ENCODE measurements around the gene CCNL2. TPM values are rescaled to one million over a fixed set of nuclear protein-coding genes. Genes with fewer than 3 reads are reported as not detected.

Gene CCNL2
- total RNA-seq, 6 donors from 2014 or later = 131 to 897 (median 216) TPM

GRCh38 chr1:1393428-1393827 lies 5.7 kb downstream of the CCNL2 start:
- TF ChIP-seq POLR2AphosphoS5 (IDR thresholded peaks at IDR 0.05) = no peak
- TF ChIP-seq, protein P1, sequence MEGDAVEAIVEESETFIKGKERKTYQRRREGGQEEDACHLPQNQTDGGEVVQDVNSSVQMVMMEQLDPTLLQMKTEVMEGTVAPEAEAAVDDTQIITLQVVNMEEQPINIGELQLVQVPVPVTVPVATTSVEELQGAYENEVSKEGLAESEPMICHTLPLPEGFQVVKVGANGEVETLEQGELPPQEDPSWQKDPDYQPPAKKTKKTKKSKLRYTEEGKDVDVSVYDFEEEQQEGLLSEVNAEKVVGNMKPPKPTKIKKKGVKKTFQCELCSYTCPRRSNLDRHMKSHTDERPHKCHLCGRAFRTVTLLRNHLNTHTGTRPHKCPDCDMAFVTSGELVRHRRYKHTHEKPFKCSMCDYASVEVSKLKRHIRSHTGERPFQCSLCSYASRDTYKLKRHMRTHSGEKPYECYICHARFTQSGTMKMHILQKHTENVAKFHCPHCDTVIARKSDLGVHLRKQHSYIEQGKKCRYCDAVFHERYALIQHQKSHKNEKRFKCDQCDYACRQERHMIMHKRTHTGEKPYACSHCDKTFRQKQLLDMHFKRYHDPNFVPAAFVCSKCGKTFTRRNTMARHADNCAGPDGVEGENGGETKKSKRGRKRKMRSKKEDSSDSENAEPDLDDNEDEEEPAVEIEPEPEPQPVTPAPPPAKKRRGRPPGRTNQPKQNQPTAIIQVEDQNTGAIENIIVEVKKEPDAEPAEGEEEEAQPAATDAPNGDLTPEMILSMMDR (IDR thresholded peaks at IDR 0.05) = no peak
- TF ChIP-seq EP300 (IDR thresholded peaks at IDR 0.05) = no peak
- TF ChIP-seq POLR2A (IDR thresholded peaks at IDR 0.05) = no peak
- Histone ChIP-seq H3K27me3 (no peaks in the 10 kb centered on the region), H3K4me3 (no peak overlapping the region), H3K36me3 (peaks cover 70 to 91% (median 83%) of the 10 kb centered on the region in 4 donors), H3K9me3 (no peaks in the 10 kb centered on the region), H3K4me1 (peaks cover 21 to 51% (median 24%) of the 10 kb centered on the region in 4 donors), H3K27ac (peak overlapping the region in 1 of 4 donors; percentile 40)
- 96 to 98% methylated on average over 6 to 11 of the region's 11 CpGs for WGBS, 2 donors
- DNase-seq = no peak
- ATAC-seq (ENCODE audit: low FRiP score in 2 of 2) = no peak

- Histone ChIP-seq H3K4me3 (no peak overlapping the region), H3K9me3 (no peaks in the 10 kb centered on the region), H3K27me3 (no peaks in the 10 kb centered on the region), H3K36me3 (peaks cover 75 to 95% (median 87%) of the 10 kb centered on the region in 4 donors), H3K4me1 (peaks cover 18 to 47% (median 20%) of the 10 kb centered on the region in 4 donors), H3K27ac (peak overlapping the region in 1 of 4 donors; percentile 40)
- TF ChIP-seq POLR2AphosphoS5 (IDR thresholded peaks at IDR 0.05) (no peak), POLR2A (IDR thresholded peaks at IDR 0.05) (no peak), EP300 (IDR thresholded peaks at IDR 0.05) (no peak)
- TF ChIP-seq, protein P1 (IDR thresholded peaks at IDR 0.05) = no peak
- WGBS, 2 donors = 90% methylated on average over 4 of the region's 4 CpGs; no CpG with 5 or more reads in 1 of the 2 donors
- ATAC-seq (ENCODE audit: low FRiP score in 2 of 2) = no peak
- no peak for DNase-seq
These were observed 6.1 kb downstream of the CCNL2 start for GRCh38 chr1:1393014-1393413.

- H3K9me3 ChIP-seq = no peaks in the 10 kb centered on the region
- H3K4me3 ChIP-seq = no peak overlapping the region
- peak overlapping the region in 1 of 4 donors; percentile 18 for H3K27ac ChIP-seq
- 80 to 85% methylated on average over 12 of the region's 12 CpGs for WGBS, 2 donors
- ATAC-seq (ENCODE audit: low FRiP score in 2 of 2) (no peak), DNase-seq (no peak)
- H3K4me1 ChIP-seq = peaks cover 9 to 34% (median 12%) of the 10 kb centered on the region in 4 donors
- TF ChIP-seq, protein P1 (IDR thresholded peaks at IDR 0.05) = no peak
- no peak for TF ChIP-seq POLR2A (IDR thresholded peaks at IDR 0.05)
- no peak for TF ChIP-seq EP300 (IDR thresholded peaks at IDR 0.05)
- no peak for TF ChIP-seq POLR2AphosphoS5 (IDR thresholded peaks at IDR 0.05)
- peaks cover 82 to 100% (median 93%) of the 10 kb centered on the region in 4 donors for H3K36me3 ChIP-seq
- no peaks in the 10 kb centered on the region for H3K27me3 ChIP-seq
These were observed 7.9 kb downstream of the CCNL2 start for GRCh38 chr1:1391225-1391624.

DNA sequence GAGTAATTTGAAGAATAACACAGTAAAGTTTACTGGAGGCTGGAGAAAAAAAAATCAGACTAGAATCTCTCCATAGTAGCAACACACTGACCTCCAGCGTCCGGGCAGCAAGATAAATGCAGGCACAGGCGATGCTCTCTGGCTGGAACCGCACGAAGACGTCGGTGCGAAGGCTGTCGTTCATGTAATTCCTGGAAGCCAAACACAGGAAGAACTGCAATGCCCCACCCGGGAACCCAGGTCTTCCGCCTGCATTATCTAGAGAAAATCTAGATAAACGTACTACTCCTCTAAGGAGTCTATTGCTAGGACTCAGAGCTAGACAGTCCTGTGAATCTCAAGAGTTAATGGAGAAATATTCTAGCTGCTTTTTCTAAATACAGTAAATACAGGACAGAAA lies 8.5 kb downstream of the CCNL2 start:
- H3K27me3 ChIP-seq = no peaks in the 10 kb centered on the region
- no peak for ATAC-seq (ENCODE audit: low FRiP score in 2 of 2)
- peaks cover 87 to 100% (median 94%) of the 10 kb centered on the region in 4 donors for H3K36me3 ChIP-seq
- no peak overlapping the region for H3K4me3 ChIP-seq
- H3K4me1 ChIP-seq = peaks cover 9 to 34% (median 12%) of the 10 kb centered on the region in 4 donors
- WGBS, 2 donors = 70 to 97% methylated on average over 12 of the region's 12 CpGs
- H3K27ac ChIP-seq = peak overlapping the region in 2 of 4 donors; percentile 20 to 43
- no peak for TF ChIP-seq POLR2AphosphoS5 (IDR thresholded peaks at IDR 0.05)
- TF ChIP-seq, protein P1 (IDR thresholded peaks at IDR 0.05) = no peak
- no peak for TF ChIP-seq POLR2A (IDR thresholded peaks at IDR 0.05)
- TF ChIP-seq EP300 (IDR thresholded peaks at IDR 0.05) = no peak
- DNase-seq = no peak
- no peaks in the 10 kb centered on the region for H3K9me3 ChIP-seq

DNA sequence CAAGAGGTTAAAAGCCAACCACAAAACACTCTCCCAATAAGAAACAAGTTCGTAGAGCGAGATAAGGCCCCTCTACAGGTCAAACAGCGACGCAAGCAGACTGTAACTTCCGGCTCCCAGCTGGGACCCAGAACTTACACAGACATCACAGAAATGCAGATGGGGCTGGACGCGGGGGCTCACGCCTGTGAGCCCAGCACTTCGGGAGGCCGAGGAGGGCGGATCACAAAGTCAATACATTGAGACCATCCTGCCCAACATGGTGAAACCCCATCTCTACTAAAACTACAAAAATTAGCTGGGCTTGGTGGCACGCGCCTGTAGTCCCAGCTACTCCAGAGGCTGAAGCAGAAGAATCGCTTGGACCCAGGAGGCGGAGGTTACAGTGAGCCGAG lies 11.1 kb downstream of the CCNL2 start:
- H3K36me3 ChIP-seq = peaks cover 74 to 86% (median 80%) of the 10 kb centered on the region in 4 donors
- WGBS, 2 donors = 97% methylated on average over 16 of the region's 16 CpGs

More for the DNA sequence above, 11.1 kb downstream of the CCNL2 start:
- H3K27ac ChIP-seq = no peak overlapping the region
- no peaks in the 10 kb centered on the region for H3K27me3 ChIP-seq
- H3K9me3 ChIP-seq = no peaks in the 10 kb centered on the region
- no peak for ATAC-seq (ENCODE audit: low FRiP score in 2 of 2)
- TF ChIP-seq POLR2A (IDR thresholded peaks at IDR 0.05) (no peak), EP300 (IDR thresholded peaks at IDR 0.05) (no peak), POLR2AphosphoS5 (IDR thresholded peaks at IDR 0.05) (no peak)
- TF ChIP-seq, protein P1 (IDR thresholded peaks at IDR 0.05) = no peak
- no peak overlapping the region for H3K4me3 ChIP-seq
- peaks cover 8 to 30% (median 12%) of the 10 kb centered on the region in 4 donors for H3K4me1 ChIP-seq
- DNase-seq = no peak

All from upper lobe of left lung (tissue), 6 donors.